ENCODE results near the gene DPYSL5. TPM values are rescaled to one million over a fixed set of nuclear protein-coding genes. Genes with fewer than 3 reads are reported as not detected.

DPYSL5 gene
- total and polyA plus RNA-seq, 2 donors (not counting 3 experiments of a cell fraction or from before 2014, with no cell fraction given): not detected

GRCh38 chr2:26860211-26860850 is 12.4 kb downstream of the DPYSL5 start:
- DNase-seq (ENCODE audit: low read depth, low spot score) (no peak), FAIRE-seq (no peak)
- no peak overlapping the region for H3K4me2 ChIP-seq (ENCODE audit: insufficient read depth, low read length)
- dilution Hi-C loops (cut with MboI; ENCODE audit: extremely low pct_ligation_motif_present, low sequenced_read_pairs) (no loop called here), intact Hi-C loops (cut with micrococcal nuclease) (no loop called here)
- no peaks in the 10 kb centered on the region for H3K9me3 ChIP-seq (replicated peaks; ENCODE audit: control insufficient read depth, insufficient read depth, low read length)
- H3K4me3 ChIP-seq (replicated peaks in 1 of 3; ENCODE audit: insufficient read depth in 1 of 3, low read depth in 1 of 3, low read length in 3 of 3): no peak overlapping the region
- H3K9ac ChIP-seq (replicated peaks; ENCODE audit: extremely low read depth, insufficient read depth, low read length): no peak overlapping the region
- H3K4me1 ChIP-seq (ENCODE audit: control insufficient read depth, extremely low read depth, insufficient read depth, low read length): no peaks in the 10 kb centered on the region
- no TSS peak for BruUV-seq (replicated peaks)
- POLR2A ChIA-PET: no interaction called here
- no peaks in the 10 kb centered on the region for H4K20me1 ChIP-seq (replicated peaks; ENCODE audit: control insufficient read depth, extremely low read depth, insufficient read depth, low read length)
- H3K79me2 ChIP-seq (ENCODE audit: control insufficient read depth, insufficient read depth, low read length): no peaks in the 10 kb centered on the region
- H3K27ac ChIP-seq (ENCODE audit: insufficient read depth, low read depth, low read length): no peak overlapping the region
- CTCF ChIA-PET: interaction anchor here (1.0 to 7.0 kb wide), 3 partner anchors 11 to 62 kb away, joined by 5 to 35 read pairs (median 6); no protein-coding TSS in a partner anchor
- peaks cover 20 to 32% of the 10 kb centered on the region in 2 experiments for H3K27me3 ChIP-seq (ENCODE audit: control insufficient read depth in 2 of 2, insufficient read depth in 2 of 2, low read length in 2 of 2)
- H3K9me1 ChIP-seq (replicated peaks; ENCODE audit: control insufficient read depth, extremely low read depth, insufficient read depth, low read length): no peaks in the 10 kb centered on the region
- TF ChIP-seq CTCF (IDR thresholded peaks at IDR 0.05; ENCODE audit: extremely low read depth in 1 of 2, insufficient read depth in 1 of 2, low read depth in 1 of 2, low read length in 2 of 2) (no peak), MYC (IDR thresholded peaks at IDR 0.05; ENCODE audit: low read depth, low read length) (no peak), FOS (IDR thresholded peaks at IDR 0.05; ENCODE audit: borderline replicate concordance, insufficient read depth, low read length) (no peak), POLR2AphosphoS5 (IDR thresholded peaks at IDR 0.05; ENCODE audit: insufficient read depth, low read depth, low read length) (no peak), EZH2 (IDR thresholded peaks at IDR 0.05; ENCODE audit: borderline replicate concordance, low read depth, low read length, severe bottlenecking) (no peak), POLR2A (IDR thresholded peaks at IDR 0.05; ENCODE audit: low read depth, low read length) (no peak), GATA2 (IDR thresholded peaks at IDR 0.05; ENCODE audit: insufficient read depth, insufficient read length, low read depth, low read length) (no peak), JUN (IDR thresholded peaks at IDR 0.05; ENCODE audit: borderline replicate concordance, insufficient read depth, insufficient read length, low read depth) (no peak)
- TF ChIP-seq, protein P1, sequence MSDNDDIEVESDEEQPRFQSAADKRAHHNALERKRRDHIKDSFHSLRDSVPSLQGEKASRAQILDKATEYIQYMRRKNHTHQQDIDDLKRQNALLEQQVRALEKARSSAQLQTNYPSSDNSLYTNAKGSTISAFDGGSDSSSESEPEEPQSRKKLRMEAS (IDR thresholded peaks at IDR 0.05; ENCODE audit: insufficient read depth, insufficient read length): no peak
- no peaks in the 10 kb centered on the region for H3K36me3 ChIP-seq (ENCODE audit: control insufficient read depth in 2 of 2, extremely low read depth in 1 of 2, insufficient read depth in 2 of 2, low read length in 2 of 2)
- H2AFZ ChIP-seq (ENCODE audit: low read depth, low read length): no peak overlapping the region
